DMS53 treated with DMSO at 0.1 percent for 48 hours (cell line): ENCODE measurements around the gene NBAS.

Experiments
- DNase-seq: peaks from one replicate; lab custom pipeline; 2025; ENCODE audit not compliant: unreplicated experiment; lab: John Stamatoyannopoulos, UW

The NBAS gene

GRCh38 chr2:15591692-15592463 lies 30.7 kb upstream of the NBAS start, which contains the start of gene DDX1:
TSS of gene DDX1 (plus strand) at chr2:15591868. CDS start at chr2:15591934, 66 bp downstream.
- DNase-seq = peak; percentile 46

- DNase-seq = peak; percentile 46
Measured at GRCh38 chr2:15591373-15591691, 30.2 kb upstream of the NBAS start.

GRCh38 chr2:15588329-15588919 lies 27.3 kb upstream of the NBAS start:
- peak; percentile 55 for DNase-seq

GRCh38 chr2:15584767-15585469 lies 23.8 kb upstream of the NBAS start:
- no peak for DNase-seq

- no peak for DNase-seq
Measured at GRCh38 chr2:15584316-15584715, 23.2 kb upstream of the NBAS start.

GRCh38 chr2:15583826-15584225 lies 22.7 kb upstream of the NBAS start:
- no peak for DNase-seq

GRCh38 chr2:15582710-15583357 lies 21.7 kb upstream of the NBAS start:
- no peak for DNase-seq

GRCh38 chr2:15580451-15580850 lies 19.3 kb upstream of the NBAS start:
- peak; percentile 15 for DNase-seq

GRCh38 chr2:15579641-15580040 lies 18.5 kb upstream of the NBAS start:
- no peak for DNase-seq

- DNase-seq = peak; percentile 49
Measured at GRCh38 chr2:15577071-15577735, 16.1 kb upstream of the NBAS start.

GRCh38 chr2:15571729-15572128 lies 10.6 kb upstream of the NBAS start:
- DNase-seq = no peak

GRCh38 chr2:15570104-15570503 lies 9.0 kb upstream of the NBAS start:
- DNase-seq = no peak

- no peak for DNase-seq
Measured at GRCh38 chr2:15568874-15569273, 7.7 kb upstream of the NBAS start.

- DNase-seq = no peak
Measured at GRCh38 chr2:15566912-15567311, 5.8 kb upstream of the NBAS start.

- DNase-seq = no peak
Measured at GRCh38 chr2:15565994-15566671, 5.0 kb upstream of the NBAS start.

GRCh38 chr2:15565392-15565791 lies 4.3 kb upstream of the NBAS start:
- no peak for DNase-seq

GRCh38 chr2:15563227-15564100 lies 2.3 kb upstream of the NBAS start:
- no peak for DNase-seq

GRCh38 chr2:15562354-15563031 lies 1.4 kb upstream of the NBAS start:
- DNase-seq = no peak
